ENCODE measurements around the gene ZKSCAN1. TPM values are rescaled to one million over a fixed set of nuclear protein-coding genes. Genes with fewer than 3 reads are reported as not detected.

ZKSCAN1 gene
- total and polyA plus RNA-seq, 2 experiments from 2014 or later, result 11.8 to 19.4 TPM

GRCh38 chr7:100029596-100029995 is 14.2 kb downstream of the ZKSCAN1 start (continued):
- TF ChIP-seq ZNF462 (CRISPR knock-in tag; IDR thresholded peaks at IDR 0.05) (no peak), ZNF114 (CRISPR knock-in tag; IDR thresholded peaks at IDR 0.05) (no peak), CTCF (conservative IDR thresholded peaks at IDR 0.05; ENCODE audit: low read depth in 2 of 2) (no peak), EZH2 (IDR thresholded peaks at IDR 0.05; ENCODE audit: low read depth, unreplicated experiment) (no peak), CREB1 (CRISPR knock-in tag; IDR thresholded peaks at IDR 0.05; ENCODE audit: low read depth) (no peak), POLR2AphosphoS5 (IDR thresholded peaks at IDR 0.05; ENCODE audit: low read depth) (no peak), STAT1 (IDR thresholded peaks at IDR 0.05; ENCODE audit: unreplicated experiment) (no peak), JUNB (IDR thresholded peaks at IDR 0.05; ENCODE audit: unreplicated experiment) (no peak), EZH2phosphoT487 (IDR thresholded peaks at IDR 0.05; ENCODE audit: unreplicated experiment) (no peak), REST (IDR thresholded peaks at IDR 0.05; ENCODE audit: unreplicated experiment) (no peak), NANOG (IDR thresholded peaks at IDR 0.05; ENCODE audit: borderline replicate concordance) (no peak), ZNF331 (CRISPR knock-in tag; IDR thresholded peaks at IDR 0.05; ENCODE audit: low read depth) (no peak)

Data from GM23338 (cell line).